Right cardiac atrium (tissue), 5 donors: ENCODE data around the gene ZNF91. TPM values are rescaled to one million over a fixed set of nuclear protein-coding genes. Genes with fewer than 3 reads are reported as not detected.

ENCODE experiments used
- ATAC-seq, 2 donors: fragments of 200-7000 bp; cut with Tn5 transposase; one replicate each; pipeline versions ENCODE4 v1.8.0 to v1.9.1; 2020; ENCODE audit warnings: moderate library complexity in 2 of 2, mild to moderate bottlenecking in 1 of 2
- DNase-seq, 3 donors: peaks; one replicate each; pipeline ENCODE4 v3.0.0-alpha.2; 2020
- H3K27ac ChIP-seq: one replicate; pipeline ENCODE4 v1.5.1; 2013; ENCODE audit warnings: mild to moderate bottlenecking, low read length, control low read depth, moderate library complexity
- H3K27me3 ChIP-seq: one replicate; pipeline ENCODE4 v1.6.1; 2013; ENCODE audit not compliant: control insufficient read depth, insufficient read depth
- H3K4me1 ChIP-seq: one replicate; pipeline ENCODE4 v1.6.1; 2013; ENCODE audit warnings: low read length; ENCODE audit not compliant: control insufficient read depth, insufficient read depth
- H3K4me3 ChIP-seq: one replicate; pipeline ENCODE4 v1.5.1; 2013; ENCODE audit warnings: low read length, control low read depth
- H3K9me3 ChIP-seq: one replicate; pipeline ENCODE4 v1.6.1; 2013; ENCODE audit warnings: low read length; ENCODE audit not compliant: control insufficient read depth
- WGBS: extraction: QIAGEN DNeasy Blood & Tissue Kit; methylation state at CpG from one replicate; pipeline ENCODE4 v1.1.7; 2013; 5-methylcytosine and 5-hydroxymethylcytosine counted together
- intact Hi-C, 4 donors: fragments of 100-400 bp; cut with DNase I; formaldehyde crosslinking; loops; one replicate each; pipeline versions ENCODE4 v1.11.0 to v1.14.0; 2022 to 2023
- polyA plus RNA-seq: library from polyadenylated mRNA; stranded (reverse); fragments of 200-250 nt; gene quantifications from one replicate; pipeline ENCODE4 v1.2.3, GENCODE V29; 2013
- total RNA-seq, 4 donors: library from RNA; stranded (reverse); fragmentation: NEBNext Ultra II Directional; extraction: Animal tissue kit (Norgen Biotek cat#: 25700); gene quantifications; one replicate each; pipeline ENCODE4 v1.2.1, GENCODE V29; 2021
- donor health status: healthy with polysubstance abuse.
- donor health status: DM: no; HTN: yes; CAD: no.
- donor health status: DM: no; HTN: no; CAD: no.
- donor health status: DM: no; HTN: yes; CAD: no; lungs with severe emphysema.
- donor health status: DM: yes; HTN: yes; CAD: no.

The ZNF91 gene
- total and polyA plus RNA-seq, 5 donors, result 19.9 to 170 (median 133) TPM

DNA sequence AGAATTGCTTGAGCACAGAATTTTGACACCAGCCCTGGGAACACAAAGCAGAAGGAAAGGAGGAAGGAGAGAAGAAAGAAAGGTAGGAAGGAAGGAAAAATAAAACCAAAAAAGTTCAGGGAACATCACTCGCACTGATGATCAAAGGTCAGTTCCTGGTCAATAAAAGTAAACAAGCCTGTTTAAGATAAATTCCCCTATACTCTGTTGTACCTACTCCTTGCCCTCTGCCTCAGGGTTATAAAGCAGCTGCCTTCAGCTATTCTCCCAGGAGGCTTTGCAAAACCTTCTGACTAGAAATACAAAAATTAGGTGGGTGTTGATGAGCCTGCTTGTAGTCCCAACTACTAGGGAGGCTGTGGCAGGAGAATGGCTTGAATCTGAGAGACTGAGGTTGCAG lies 14.9 kb upstream of the ZNF91 start:
- no peak overlapping the region for H3K27ac ChIP-seq
- intact Hi-C loops, result no loop called here
- H3K4me3 ChIP-seq, result no peak overlapping the region
- no peak for DNase-seq
- no peaks in the 10 kb centered on the region for H3K9me3 ChIP-seq
- H3K4me1 ChIP-seq, result no peaks in the 10 kb centered on the region
- no peak for ATAC-seq
- H3K27me3 ChIP-seq, result no peaks in the 10 kb centered on the region
- WGBS, result 51% methylated on average over 1 of the region's 1 CpG

DNA sequence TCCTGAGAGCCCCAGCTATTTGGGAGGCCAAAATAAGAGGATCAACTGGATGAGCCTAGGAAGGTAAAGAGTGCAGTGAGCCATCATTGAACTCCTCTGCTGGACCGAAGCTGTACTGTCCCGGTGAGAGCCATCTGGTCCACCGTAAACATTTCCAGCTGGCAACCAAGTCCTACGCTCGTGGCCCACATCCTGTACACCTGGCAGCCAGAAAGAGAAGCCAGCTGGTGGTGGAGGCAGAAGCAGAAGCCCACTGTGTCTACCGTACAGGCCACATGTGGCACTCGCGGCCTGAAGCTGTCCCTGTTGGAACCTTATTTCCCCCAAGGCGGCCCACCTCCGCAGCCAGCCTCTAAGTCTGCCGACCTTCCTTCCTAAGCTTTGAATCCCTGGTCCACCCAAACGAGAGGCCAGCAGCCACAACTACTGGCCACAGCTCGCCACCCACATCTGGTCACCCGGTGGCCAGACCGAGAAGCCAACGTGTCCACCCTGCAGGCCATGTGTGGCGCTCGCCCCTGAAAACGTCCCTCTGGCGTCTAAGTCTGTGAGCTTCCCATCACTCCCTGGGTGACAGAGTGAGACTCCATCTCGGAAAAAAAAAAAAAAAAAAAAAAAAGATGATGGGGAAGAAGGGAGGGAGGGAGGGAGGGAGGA lies 14.2 kb upstream of the ZNF91 start:
- Histone ChIP-seq H3K27me3 (no peaks in the 10 kb centered on the region), H3K27ac (no peak overlapping the region), H3K4me3 (no peak overlapping the region), H3K4me1 (no peaks in the 10 kb centered on the region), H3K9me3 (no peaks in the 10 kb centered on the region)
- intact Hi-C loops, result no loop called here
- ATAC-seq (no peak), DNase-seq (no peak)
- 82% methylated on average over 21 of the region's 21 CpGs for WGBS

DNA sequence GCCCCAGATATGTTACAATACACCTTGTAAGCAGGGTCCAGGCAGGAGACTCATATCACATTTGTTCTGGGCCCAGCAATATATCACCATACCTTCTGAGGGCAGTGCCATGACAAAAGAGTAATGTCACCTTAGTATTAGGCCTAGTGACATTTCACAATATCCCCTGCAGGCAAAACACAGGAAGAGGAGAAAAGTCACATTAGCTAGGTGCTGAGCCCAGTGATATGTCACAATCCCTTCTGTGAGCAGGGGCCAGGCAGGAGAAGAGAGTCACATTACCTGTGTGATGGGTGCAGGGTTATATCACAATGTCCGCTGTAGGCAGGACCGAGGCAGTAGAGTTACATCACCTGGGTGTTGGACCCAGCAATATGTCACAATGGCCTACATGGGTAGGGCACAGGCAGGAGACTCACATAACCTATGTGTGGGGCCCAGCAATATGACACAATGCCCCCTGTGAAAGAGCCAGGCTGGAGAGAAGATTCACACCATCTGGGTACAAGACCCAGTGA lies 12.4 kb upstream of the ZNF91 start:
- WGBS, result 99% methylated on average over 2 of the region's 2 CpGs

DNA sequence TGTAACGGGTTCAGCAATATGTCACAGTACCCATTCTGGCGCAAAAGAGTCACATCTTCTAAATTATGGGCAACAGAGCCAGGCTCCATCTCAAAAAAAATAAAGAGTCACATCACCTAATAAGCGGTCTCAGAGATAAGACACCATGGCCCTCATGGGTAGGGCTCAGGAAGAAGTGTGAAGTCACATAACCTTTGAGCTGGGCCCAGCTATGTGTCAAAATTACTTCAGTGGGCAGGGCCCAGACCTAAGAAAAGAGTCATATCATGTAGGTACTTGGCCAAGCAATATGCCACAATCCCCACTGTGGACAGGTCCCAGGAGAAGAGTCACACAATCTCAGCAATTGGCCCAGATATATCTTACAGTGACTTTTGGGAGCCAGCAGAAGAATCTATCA lies 11.4 kb upstream of the ZNF91 start:
- no peak overlapping the region for H3K4me3 ChIP-seq
- H3K9me3 ChIP-seq, result no peaks in the 10 kb centered on the region
- 95% methylated on average over 3 of the region's 3 CpGs for WGBS
- no peak for ATAC-seq
- no peaks in the 10 kb centered on the region for H3K27me3 ChIP-seq
- intact Hi-C loops, result no loop called here
- H3K4me1 ChIP-seq, result no peaks in the 10 kb centered on the region
- no peak for DNase-seq
- no peak overlapping the region for H3K27ac ChIP-seq

More for the DNA sequence above, 12.4 kb upstream of the ZNF91 start:
- Histone ChIP-seq H3K9me3 (no peaks in the 10 kb centered on the region), H3K4me3 (no peak overlapping the region), H3K27me3 (no peaks in the 10 kb centered on the region), H3K4me1 (no peaks in the 10 kb centered on the region), H3K27ac (no peak overlapping the region)
- no peak for ATAC-seq
- no peak for DNase-seq
- intact Hi-C loops, result no loop called here

- no peaks in the 10 kb centered on the region for H3K27me3 ChIP-seq
- no peaks in the 10 kb centered on the region for H3K9me3 ChIP-seq
- H3K4me1 ChIP-seq, result no peaks in the 10 kb centered on the region
- no peak overlapping the region for H3K27ac ChIP-seq
- ATAC-seq, result no peak
- WGBS, result 92% methylated on average over 2 of the region's 2 CpGs
- DNase-seq, result no peak
- no peak overlapping the region for H3K4me3 ChIP-seq
- intact Hi-C loops, result no loop called here
Observed at GRCh38 chr19:23406091-23406490, 10.8 kb upstream of the ZNF91 start.

DNA sequence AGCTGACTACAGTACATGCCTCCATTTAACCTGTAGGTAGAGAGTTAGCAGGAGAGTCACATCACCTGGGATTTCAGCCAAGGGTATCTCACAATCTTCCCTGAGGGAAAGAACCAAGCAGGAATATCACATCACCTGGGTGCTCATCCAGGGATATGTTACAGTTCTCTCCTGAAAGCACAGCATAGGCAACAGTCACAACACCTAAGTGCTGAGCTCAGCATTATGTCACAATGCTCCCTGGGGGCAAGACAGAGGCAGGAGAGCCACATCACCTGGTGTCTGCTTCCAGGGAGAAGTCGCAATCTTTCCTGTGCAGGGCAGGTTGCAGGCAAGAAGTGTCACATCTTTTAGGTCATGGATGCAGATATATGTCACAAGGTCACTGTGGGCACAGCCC lies 9.4 kb upstream of the ZNF91 start:
- Histone ChIP-seq H3K27ac (no peak overlapping the region), H3K4me3 (no peak overlapping the region), H3K4me1 (no peaks in the 10 kb centered on the region), H3K27me3 (no peaks in the 10 kb centered on the region), H3K9me3 (no peaks in the 10 kb centered on the region)
- DNase-seq, result no peak
- intact Hi-C loops, result no loop called here
- 95% methylated on average over 1 of the region's 1 CpG for WGBS
- no peak for ATAC-seq

DNA sequence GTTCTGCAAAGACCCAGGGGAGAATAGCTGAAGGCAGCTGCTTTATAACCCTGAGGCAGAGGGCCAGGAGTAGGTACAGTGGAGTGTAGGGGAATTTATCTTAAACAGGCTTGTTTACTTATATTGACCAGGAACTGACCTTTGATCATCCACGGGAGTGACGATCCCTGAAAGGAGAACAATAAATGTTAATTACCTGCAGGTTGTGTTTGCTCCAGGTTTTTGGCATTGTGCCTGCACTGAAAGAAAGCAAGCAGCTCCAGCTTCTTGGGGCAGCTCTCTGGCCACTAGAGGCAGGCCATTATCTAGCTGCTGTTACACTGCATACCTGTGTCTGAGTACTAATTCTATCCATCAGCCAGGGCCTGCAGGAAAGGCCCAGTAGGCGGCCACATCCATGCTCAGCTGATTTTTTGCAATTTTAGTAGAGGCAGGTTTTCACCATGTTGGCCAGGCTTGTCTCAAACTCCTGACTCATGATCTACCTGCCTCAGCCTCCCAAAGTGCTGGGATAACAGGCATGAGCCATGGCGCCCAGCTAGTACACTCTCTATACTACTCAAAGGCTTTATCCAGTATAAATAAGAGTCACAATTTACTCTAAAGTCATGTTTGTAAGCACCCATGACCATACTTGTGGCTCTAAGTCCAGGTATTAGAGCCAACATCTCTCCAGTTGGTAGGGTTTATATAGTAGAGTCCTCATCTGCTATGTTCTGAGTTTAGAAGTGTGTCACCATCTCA lies 8.5 kb upstream of the ZNF91 start:
- no peak for ATAC-seq
- no peaks in the 10 kb centered on the region for H3K27me3 ChIP-seq

DNA sequence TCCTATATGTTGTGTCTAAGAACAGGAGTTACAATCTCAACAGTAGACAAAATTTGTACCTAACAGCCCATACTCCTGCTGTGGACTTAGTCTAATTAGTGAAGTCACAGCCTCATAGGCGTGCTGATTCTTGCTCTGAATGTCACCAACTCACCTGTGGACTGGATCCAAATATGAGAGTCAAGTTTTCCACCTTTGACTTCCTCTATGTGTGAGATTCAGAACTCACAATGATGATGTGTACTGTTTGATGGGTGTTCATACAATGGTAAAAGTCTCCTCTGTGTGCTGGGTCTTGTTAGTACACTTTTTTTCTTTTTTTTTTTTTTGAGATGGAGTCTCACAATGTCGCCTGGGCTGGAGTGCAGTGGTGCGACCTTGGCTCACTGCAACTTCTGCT lies 7.8 kb upstream of the ZNF91 start:
- no peaks in the 10 kb centered on the region for H3K27me3 ChIP-seq
- H3K27ac ChIP-seq, result no peak overlapping the region
- DNase-seq (no peak), ATAC-seq (no peak)
- no peak overlapping the region for H3K4me3 ChIP-seq
- intact Hi-C loops, result no loop called here
- no peaks in the 10 kb centered on the region for H3K4me1 ChIP-seq
- 85% methylated on average over 3 of the region's 3 CpGs for WGBS
- H3K9me3 ChIP-seq, result no peaks in the 10 kb centered on the region

More for the DNA sequence above, 8.5 kb upstream of the ZNF91 start:
- no peak for DNase-seq
- H3K4me1 ChIP-seq, result no peaks in the 10 kb centered on the region
- 75% methylated on average over 4 of the region's 4 CpGs for WGBS
- H3K4me3 ChIP-seq, result no peak overlapping the region
- intact Hi-C loops, result no loop called here
- no peak overlapping the region for H3K27ac ChIP-seq
- no peaks in the 10 kb centered on the region for H3K9me3 ChIP-seq

DNA sequence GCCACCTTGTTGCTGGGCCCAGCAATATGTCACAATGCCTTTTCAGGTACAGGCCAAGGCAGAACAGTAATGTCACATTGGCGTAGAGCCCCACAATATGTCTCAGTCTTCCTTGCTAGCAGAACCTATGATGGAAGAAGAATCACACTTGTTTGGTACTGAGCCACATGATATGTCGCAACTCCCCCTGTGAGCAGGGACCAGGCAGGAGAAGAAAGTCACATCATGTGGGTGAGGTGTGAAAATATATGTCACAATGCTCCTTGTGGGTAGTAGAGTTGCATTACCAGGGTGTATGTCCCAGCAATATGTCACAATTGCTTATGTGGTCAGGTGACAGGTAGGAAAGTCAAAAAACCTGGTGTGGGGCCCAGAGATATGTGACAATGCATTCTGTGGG lies 7.1 kb upstream of the ZNF91 start:
- Histone ChIP-seq H3K4me3 (no peak overlapping the region), H3K27me3 (no peaks in the 10 kb centered on the region), H3K4me1 (no peaks in the 10 kb centered on the region), H3K9me3 (no peaks in the 10 kb centered on the region), H3K27ac (no peak overlapping the region)
- intact Hi-C loops, result no loop called here
- 94% methylated on average over 2 of the region's 2 CpGs for WGBS
- no peak for ATAC-seq
- DNase-seq, result no peak

GRCh38 chr19:23401086-23401610 lies 5.9 kb upstream of the ZNF91 start:
- Histone ChIP-seq H3K27ac (no peak overlapping the region), H3K4me3 (no peak overlapping the region), H3K4me1 (no peaks in the 10 kb centered on the region), H3K27me3 (no peaks in the 10 kb centered on the region), H3K9me3 (no peaks in the 10 kb centered on the region)
- WGBS, result 93% methylated on average over 4 of the region's 4 CpGs
- ATAC-seq (no peak), DNase-seq (no peak)
- intact Hi-C loops, result no loop called here

DNA sequence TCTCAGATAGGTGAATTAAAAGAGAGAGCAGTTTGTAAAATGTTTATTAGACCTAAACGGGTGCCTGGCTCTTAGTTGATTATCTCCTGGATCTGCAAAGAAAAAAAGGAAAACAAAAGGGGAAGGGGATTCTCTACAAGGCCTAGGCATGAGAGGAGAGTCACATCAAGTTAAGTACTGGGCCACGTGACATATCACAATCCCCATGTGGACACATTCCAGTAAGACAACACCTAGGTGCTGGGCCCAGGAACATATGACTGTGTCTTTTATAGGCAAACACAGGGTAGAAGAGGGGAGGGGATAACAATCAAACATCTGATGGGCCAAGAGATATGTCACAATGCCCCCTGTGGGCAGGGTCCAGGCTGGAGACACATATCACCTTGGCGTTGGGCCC lies 4.2 kb upstream of the ZNF91 start:
- ATAC-seq (no peak), DNase-seq (no peak)
- Histone ChIP-seq H3K27ac (no peak overlapping the region), H3K4me3 (no peak overlapping the region), H3K9me3 (no peaks in the 10 kb centered on the region), H3K27me3 (no peaks in the 10 kb centered on the region), H3K4me1 (no peaks in the 10 kb centered on the region)
- intact Hi-C loops, result loop anchor here in 1 of 4 donors (10.0 kb wide), 1 partner anchor 125 kb away; no protein-coding TSS in a partner anchor
- WGBS, result 92% methylated on average over 3 of the region's 3 CpGs
